Measurements from ENCODE around the gene TNFSF12.
A peak's percentile ranks its signal among the peaks of the same experiment; 100 is the strongest.

Gene TNFSF12

GRCh38 chr17:7548585-7549400 lies at the start of gene TNFSF12:
Gene TNFSF12, plus strand, starts transcription at chr17:7549058. Its CDS starts 96 bp downstream, at chr17:7549154.
- DNase-seq = peak; percentile 41

- no peak for DNase-seq
Observed at GRCh38 chr17:7499161-7499560, 49.7 kb upstream of the TNFSF12 start.

- no peak for DNase-seq
Observed at GRCh38 chr17:7501729-7502128, 47.1 kb upstream of the TNFSF12 start.

GRCh38 chr17:7502171-7502847 lies 46.5 kb upstream of the TNFSF12 start:
- no peak for DNase-seq

GRCh38 chr17:7502987-7503386 lies 45.9 kb upstream of the TNFSF12 start:
- DNase-seq = no peak

GRCh38 chr17:7503521-7503920 lies 45.3 kb upstream of the TNFSF12 start:
- no peak for DNase-seq

GRCh38 chr17:7508145-7508544 lies 40.7 kb upstream of the TNFSF12 start:
- DNase-seq = no peak

GRCh38 chr17:7508846-7509245 lies 40.0 kb upstream of the TNFSF12 start:
- DNase-seq = no peak

GRCh38 chr17:7509937-7510336 lies 38.9 kb upstream of the TNFSF12 start:
- no peak for DNase-seq

- no peak for DNase-seq
Observed at GRCh38 chr17:7511108-7511507, 37.8 kb upstream of the TNFSF12 start.

GRCh38 chr17:7512105-7512504 lies 36.8 kb upstream of the TNFSF12 start:
- no peak for DNase-seq

- no peak for DNase-seq
Observed at GRCh38 chr17:7512824-7513540, 35.9 kb upstream of the TNFSF12 start.

- DNase-seq = no peak
Observed at GRCh38 chr17:7513850-7514419, 34.9 kb upstream of the TNFSF12 start.

GRCh38 chr17:7515911-7516610 lies 32.8 kb upstream of the TNFSF12 start:
- DNase-seq = no peak

GRCh38 chr17:7523033-7523432 lies 25.8 kb upstream of the TNFSF12 start:
- DNase-seq = peak; percentile 17

GRCh38 chr17:7528842-7529241 lies 20.0 kb upstream of the TNFSF12 start:
- no peak for DNase-seq

- DNase-seq = no peak
Observed at GRCh38 chr17:7530023-7530900, 18.6 kb upstream of the TNFSF12 start.

GRCh38 chr17:7538050-7538449 lies 10.8 kb upstream of the TNFSF12 start:
- DNase-seq = no peak

GRCh38 chr17:7538891-7539545 lies 9.8 kb upstream of the TNFSF12 start:
- DNase-seq = peak; percentile 27

GRCh38 chr17:7541074-7541621 lies 7.7 kb upstream of the TNFSF12 start:
- DNase-seq = no peak

- no peak for DNase-seq
Observed at GRCh38 chr17:7544911-7545310, 3.9 kb upstream of the TNFSF12 start.

Measured in fibroblast of skin of right biceps (primary cell).